Suprapubic skin (tissue), 4 donors: ENCODE measurements around the gene EPHA5.

Experiments used
- POLR2A ChIP-seq, 2 donors: fragments of 450-650 bp; IDR thresholded peaks; one replicate each; pipeline ENCODE4 v1.6.1; 2017; ENCODE audit warnings: antibody characterized with exemption in 2 of 2, mild to moderate bottlenecking in 2 of 2, moderate library complexity in 2 of 2
- POLR2AphosphoS5 ChIP-seq, 3 donors: sonication (generic); formaldehyde crosslinking; IDR thresholded peaks; one replicate each; pipeline ENCODE4 v1.6.1; 2017; ENCODE audit warnings: antibody characterized with exemption in 3 of 3
- TF ChIP-seq, protein P1 (sequence below), 2 donors: fragments of 200-600 bp in 1 of 2; fragments of 450-650 bp in 1 of 2; sonication (generic) in 1 of 2; IDR thresholded peaks; one replicate each; pipeline ENCODE4 v1.5.1; 2016 to 2019; ENCODE audit warnings: antibody characterized with exemption in 2 of 2, mild to moderate bottlenecking in 1 of 2, moderate library complexity in 1 of 2

GRCh38 chr4:65667506-65668041, 2.7 kb downstream of the EPHA5 start:
- no peak for TF ChIP-seq POLR2A (IDR thresholded peaks at IDR 0.05)
- TF ChIP-seq POLR2AphosphoS5 (IDR thresholded peaks at IDR 0.05) = no peak
- TF ChIP-seq, protein P1, sequence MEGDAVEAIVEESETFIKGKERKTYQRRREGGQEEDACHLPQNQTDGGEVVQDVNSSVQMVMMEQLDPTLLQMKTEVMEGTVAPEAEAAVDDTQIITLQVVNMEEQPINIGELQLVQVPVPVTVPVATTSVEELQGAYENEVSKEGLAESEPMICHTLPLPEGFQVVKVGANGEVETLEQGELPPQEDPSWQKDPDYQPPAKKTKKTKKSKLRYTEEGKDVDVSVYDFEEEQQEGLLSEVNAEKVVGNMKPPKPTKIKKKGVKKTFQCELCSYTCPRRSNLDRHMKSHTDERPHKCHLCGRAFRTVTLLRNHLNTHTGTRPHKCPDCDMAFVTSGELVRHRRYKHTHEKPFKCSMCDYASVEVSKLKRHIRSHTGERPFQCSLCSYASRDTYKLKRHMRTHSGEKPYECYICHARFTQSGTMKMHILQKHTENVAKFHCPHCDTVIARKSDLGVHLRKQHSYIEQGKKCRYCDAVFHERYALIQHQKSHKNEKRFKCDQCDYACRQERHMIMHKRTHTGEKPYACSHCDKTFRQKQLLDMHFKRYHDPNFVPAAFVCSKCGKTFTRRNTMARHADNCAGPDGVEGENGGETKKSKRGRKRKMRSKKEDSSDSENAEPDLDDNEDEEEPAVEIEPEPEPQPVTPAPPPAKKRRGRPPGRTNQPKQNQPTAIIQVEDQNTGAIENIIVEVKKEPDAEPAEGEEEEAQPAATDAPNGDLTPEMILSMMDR (IDR thresholded peaks at IDR 0.05) = no peak
